GM23338 (cell line): ENCODE measurements around the gene AAMDC.

Experiments
- CREB1 ChIP-seq: fragments of 250-450 bp; sonication (Bioruptor Pico); IDR thresholded peaks from 2 replicates; pipeline ENCODE4 v1.5.0; 2020; ENCODE audit warnings: low read depth, mild to moderate bottlenecking, moderate library complexity
- CTCF ChIP-seq, 2 experiments: fragments of 200-600 bp in 1 of 2; sonication (generic) in 1 of 2; conservative IDR thresholded peaks; 2 replicates each; pipeline versions ENCODE4 v1.5.1 to v1.6.1; 2016 to 2017; ENCODE audit warnings: antibody characterized with exemption in 2 of 2, low read depth in 2 of 2, mild to moderate bottlenecking in 2 of 2, moderate library complexity in 1 of 2
- EZH2 ChIP-seq: fragments of 200-600 bp; sonication (generic); IDR thresholded peaks from one replicate; pipeline ENCODE4 v1.8.0; 2017; ENCODE audit warnings: antibody characterized with exemption, mild to moderate bottlenecking, low read depth; ENCODE audit not compliant: unreplicated experiment
- EZH2phosphoT487 ChIP-seq: fragments of 200-600 bp; sonication (generic); IDR thresholded peaks from one replicate; pipeline ENCODE4 v1.8.1; 2018; ENCODE audit warnings: antibody characterized with exemption; ENCODE audit not compliant: unreplicated experiment
- JUNB ChIP-seq: IDR thresholded peaks from one replicate; pipeline ENCODE4 v1.6.1; 2016; ENCODE audit warnings: antibody characterized with exemption; ENCODE audit not compliant: unreplicated experiment
- NANOG ChIP-seq: IDR thresholded peaks from 2 replicates; pipeline ENCODE4 v1.6.1; 2016; ENCODE audit warnings: antibody characterized with exemption, borderline replicate concordance
- POLR2AphosphoS5 ChIP-seq: IDR thresholded peaks from 2 replicates; pipeline ENCODE4 v1.6.1; 2016; ENCODE audit warnings: antibody characterized with exemption, low read depth
- REST ChIP-seq: IDR thresholded peaks from one replicate; pipeline ENCODE4 v1.6.1; 2018; ENCODE audit warnings: antibody characterized with exemption; ENCODE audit not compliant: unreplicated experiment
- ZNF114 ChIP-seq: fragments of 250-450 bp; sonication (Bioruptor Pico); IDR thresholded peaks from 2 replicates; pipeline ENCODE4 v1.5.0; 2020; ENCODE audit warnings: mild to moderate bottlenecking, moderate library complexity

DNA sequence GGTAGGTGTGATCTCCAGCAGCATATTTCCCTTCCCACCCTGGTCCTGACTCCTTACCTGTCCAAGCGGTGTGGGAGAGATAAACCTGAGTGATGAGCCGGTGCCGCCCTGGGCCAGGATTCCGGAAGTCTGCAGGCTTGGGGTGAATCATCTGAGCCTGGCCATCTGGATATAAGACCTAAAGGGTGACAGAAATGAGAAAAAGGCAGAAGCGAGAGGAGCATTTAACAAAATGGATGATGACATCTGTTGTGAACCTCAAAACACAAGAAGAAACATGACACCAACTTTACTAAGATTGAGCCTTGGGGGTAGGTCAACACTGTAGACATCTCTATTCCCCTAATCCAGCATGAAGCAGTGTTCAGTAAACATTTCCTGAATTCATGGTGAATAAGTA, 62.8 kb downstream of the AAMDC start:
- TF ChIP-seq POLR2AphosphoS5 (no peak), EZH2 (no peak), CTCF (conservative IDR thresholded peaks at IDR 0.05; ENCODE audit: low read depth in 2 of 2) (no peak), EZH2phosphoT487 (no peak), ZNF114 (CRISPR knock-in tag) (no peak), REST (no peak), NANOG (no peak), JUNB (no peak), CREB1 (CRISPR knock-in tag) (no peak)
